ENCODE measurements around the gene CELA2B. TPM values are rescaled to one million over a fixed set of nuclear protein-coding genes. Genes with fewer than 3 reads are reported as not detected.
"Not testable (repeated sequence)": the region's sequence is repeated elsewhere in the genome, so short reads cannot be mapped to it uniquely, and the experiment has no call there.

CELA2B gene
- total and polyA plus RNA-seq, 2 donors from 2014 or later, result not detected

- Histone ChIP-seq H3K27ac (ENCODE audit: low read depth in 2 of 2, low read length in 2 of 2) (no peak overlapping the region), H3K4me1 (ENCODE audit: control insufficient read depth in 2 of 3, insufficient read depth in 2 of 3, low read depth in 1 of 3, low read length in 3 of 3) (no peaks in the 10 kb centered on the region), H3K9ac (ENCODE audit: low read length in 3 of 3) (no peak overlapping the region), H3K9me3 (ENCODE audit: control insufficient read depth in 2 of 3, insufficient read depth in 1 of 3, low read length in 3 of 3) (no peaks in the 10 kb centered on the region), H3K36me3 (ENCODE audit: control insufficient read depth in 2 of 3, insufficient read depth in 3 of 3, low read length in 3 of 3) (no peaks in the 10 kb centered on the region), H3K27me3 (ENCODE audit: control insufficient read depth, insufficient read depth, low read length) (no peaks in the 10 kb centered on the region), H3K4me3 (ENCODE audit: low read length in 3 of 3) (no peak overlapping the region)
- FAIRE-seq, result no peak
- no peak for TF ChIP-seq CTCF (IDR thresholded peaks at IDR 0.05; ENCODE audit: borderline replicate concordance, extremely low read depth, insufficient read depth)
- intact Hi-C loops (cut with DNase I), result no loop called here
- no peak for DNase-seq
Observed at GRCh38 chr1:15485636-15486035, 9.7 kb downstream of the CELA2B start.

GRCh38 chr1:15486844-15487610 is 11.1 kb downstream of the CELA2B start:
- H3K27ac ChIP-seq (ENCODE audit: low read depth in 2 of 2, low read length in 2 of 2); H3K9ac ChIP-seq (ENCODE audit: low read length in 3 of 3); H3K4me1 ChIP-seq (ENCODE audit: control insufficient read depth in 2 of 3, insufficient read depth in 2 of 3, low read depth in 1 of 3, low read length in 3 of 3); H3K9me3 ChIP-seq (ENCODE audit: control insufficient read depth in 2 of 3, insufficient read depth in 1 of 3, low read length in 3 of 3); intact Hi-C loops (cut with DNase I); H3K4me3 ChIP-seq (ENCODE audit: low read length in 3 of 3); DNase-seq; H3K27me3 ChIP-seq (ENCODE audit: control insufficient read depth, insufficient read depth, low read length); FAIRE-seq; H3K36me3 ChIP-seq (ENCODE audit: control insufficient read depth in 2 of 3, insufficient read depth in 3 of 3, low read length in 3 of 3): not testable (repeated sequence)

- Histone ChIP-seq H3K9me3 (ENCODE audit: control insufficient read depth in 2 of 3, insufficient read depth in 1 of 3, low read length in 3 of 3) (no peaks in the 10 kb centered on the region), H3K4me3 (ENCODE audit: low read length in 3 of 3) (no peak overlapping the region), H3K27ac (ENCODE audit: low read depth in 2 of 2, low read length in 2 of 2) (no peak overlapping the region), H3K9ac (ENCODE audit: low read length in 3 of 3) (no peak overlapping the region), H3K4me1 (ENCODE audit: control insufficient read depth in 2 of 3, insufficient read depth in 2 of 3, low read depth in 1 of 3, low read length in 3 of 3) (no peaks in the 10 kb centered on the region), H3K36me3 (ENCODE audit: control insufficient read depth in 2 of 3, insufficient read depth in 3 of 3, low read length in 3 of 3) (peaks cover 0 to 6% (median 5%) of the 10 kb centered on the region in 3 donors), H3K27me3 (ENCODE audit: control insufficient read depth, insufficient read depth, low read length) (no peaks in the 10 kb centered on the region)
- FAIRE-seq, result no peak
- no peak for TF ChIP-seq CTCF (IDR thresholded peaks at IDR 0.05; ENCODE audit: borderline replicate concordance, extremely low read depth, insufficient read depth)
- DNase-seq, result no peak
- intact Hi-C loops (cut with DNase I), result no loop called here
Observed at GRCh38 chr1:15488371-15488770, 12.5 kb downstream of the CELA2B start.

- no peak overlapping the region for H3K9ac ChIP-seq (ENCODE audit: low read length in 3 of 3)
- DNase-seq, result no peak
- TF ChIP-seq CTCF (IDR thresholded peaks at IDR 0.05; ENCODE audit: borderline replicate concordance, extremely low read depth, insufficient read depth), result no peak
- intact Hi-C loops (cut with DNase I), result no loop called here
- peaks cover 0 to 10% (median 10%) of the 10 kb centered on the region in 3 donors for H3K36me3 ChIP-seq (ENCODE audit: control insufficient read depth in 2 of 3, insufficient read depth in 3 of 3, low read length in 3 of 3)
- H3K27ac ChIP-seq (ENCODE audit: low read depth in 2 of 2, low read length in 2 of 2), result no peak overlapping the region
- no peak for FAIRE-seq
- H3K27me3 ChIP-seq (ENCODE audit: control insufficient read depth, insufficient read depth, low read length), result no peaks in the 10 kb centered on the region
- no peak overlapping the region for H3K4me3 ChIP-seq (ENCODE audit: low read length in 3 of 3)
- H3K4me1 ChIP-seq (ENCODE audit: control insufficient read depth in 2 of 3, insufficient read depth in 2 of 3, low read depth in 1 of 3, low read length in 3 of 3), result no peaks in the 10 kb centered on the region
- no peaks in the 10 kb centered on the region for H3K9me3 ChIP-seq (ENCODE audit: control insufficient read depth in 2 of 3, insufficient read depth in 1 of 3, low read length in 3 of 3)
Observed at GRCh38 chr1:15489052-15489736, 13.3 kb downstream of the CELA2B start.

DNA sequence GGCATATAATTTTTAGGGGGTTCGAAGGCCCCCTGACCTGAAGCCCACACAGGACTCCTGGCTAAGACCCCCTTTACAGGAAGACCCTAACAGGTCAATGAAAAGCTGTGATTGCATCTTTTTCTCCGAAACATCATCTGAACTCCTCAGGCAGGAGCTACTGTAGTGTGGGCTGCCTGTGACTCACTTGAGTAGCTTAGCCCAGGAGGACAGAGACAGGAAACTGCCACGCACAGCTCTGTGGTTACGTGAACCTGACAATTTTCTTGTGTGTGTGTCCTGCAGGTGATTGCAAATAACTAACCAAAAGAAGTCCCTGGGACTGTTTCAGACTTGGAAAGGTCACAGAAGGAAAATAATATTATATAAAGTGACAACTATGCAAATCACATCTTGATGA is 15.1 kb downstream of the CELA2B start:
- DNase-seq; H3K27me3 ChIP-seq (ENCODE audit: control insufficient read depth, insufficient read depth, low read length); H3K9ac ChIP-seq (ENCODE audit: low read length in 3 of 3); intact Hi-C loops (cut with DNase I); H3K27ac ChIP-seq (ENCODE audit: low read depth in 2 of 2, low read length in 2 of 2); H3K9me3 ChIP-seq (ENCODE audit: control insufficient read depth in 2 of 3, insufficient read depth in 1 of 3, low read length in 3 of 3); FAIRE-seq; H3K4me3 ChIP-seq (ENCODE audit: low read length in 3 of 3); H3K4me1 ChIP-seq (ENCODE audit: control insufficient read depth in 2 of 3, insufficient read depth in 2 of 3, low read depth in 1 of 3, low read length in 3 of 3): not testable (repeated sequence)
- peaks cover 0 to 16% (median 15%) of the 10 kb centered on the region in 3 donors for H3K36me3 ChIP-seq (ENCODE audit: control insufficient read depth in 2 of 3, insufficient read depth in 3 of 3, low read length in 3 of 3)
